Endothelial cell of umbilical vein (primary cell): Measurements from ENCODE around the gene ABLIM2. TPM values are rescaled to one million over a fixed set of nuclear protein-coding genes. Genes with fewer than 3 reads are reported as not detected.

Source experiments
- BruUV-seq: library from RNA; stranded (reverse); fragments of 400-500 nt; replicated peaks from 2 replicates; lab custom pipeline; 2021; lab: Mats Ljungman, UMichigan
- CTCF ChIA-PET: fragments of 300-600, 350-600 bp; sonication (Branson Sonifier 250); formaldehyde crosslinking; loops from one replicate; lab custom pipeline; 2021; ENCODE audit warnings: antibody characterized with exemption, inconsistent platforms; lab: Charles Lee
- POLR2A ChIA-PET: fragments of 300-600, 350-600 bp; sonication (Branson Sonifier 250); formaldehyde crosslinking; loops from one replicate; lab custom pipeline; 2021; ENCODE audit warnings: antibody characterized with exemption, inconsistent platforms; lab: Charles Lee
- DNase-seq: peaks from one replicate; pipeline ENCODE4 v3.0.0-alpha.2; 2011; ENCODE audit warnings: low read depth, low spot score
- FAIRE-seq: peaks from 2 replicates; lab custom pipeline; 2011; peaks lifted over from hg19 to GRCh38; lab: Jason Lieb, UNC
- H2AFZ ChIP-seq: 2 replicates; pipeline ENCODE4 v1.6.0; 2012; ENCODE audit warnings: low read depth, low read length, control low read depth, inconsistent platforms
- H3K27ac ChIP-seq: 2 replicates; pipeline ENCODE4 v1.5.1; 2011; ENCODE audit warnings: low read depth, mild to moderate bottlenecking, control low read depth, low read length, moderate library complexity; ENCODE audit not compliant: insufficient read depth
- H3K27me3 ChIP-seq, 2 experiments: 2 replicates each; pipeline versions ENCODE4 v1.6.0 to v1.6.1; 2011; ENCODE audit warnings: low read length in 2 of 2, mixed read lengths in 1 of 2; ENCODE audit not compliant: control insufficient read depth in 2 of 2, insufficient read depth in 2 of 2
- H3K36me3 ChIP-seq, 2 experiments: 2 replicates in 1 of 2; 3 replicates in 1 of 2; pipeline ENCODE4 v1.5.1; 2011; ENCODE audit warnings: low read length in 2 of 2, mild to moderate bottlenecking in 1 of 2, moderate library complexity in 1 of 2; ENCODE audit not compliant: control insufficient read depth in 2 of 2, insufficient read depth in 2 of 2; ENCODE audit errors: extremely low read depth in 1 of 2
- H3K4me1 ChIP-seq: 3 replicates; pipeline ENCODE4 v1.5.1; 2011; ENCODE audit warnings: mild to moderate bottlenecking, low read length; ENCODE audit not compliant: control insufficient read depth, insufficient read depth; ENCODE audit errors: extremely low read depth
- H3K4me2 ChIP-seq: 2 replicates; pipeline ENCODE4 v1.6.1; 2011; ENCODE audit warnings: low read length, control low read depth, mixed read lengths; ENCODE audit not compliant: insufficient read depth
- H3K4me3 ChIP-seq, 3 experiments: fragments of 200-600 bp in 1 of 3; sonication (generic), shearing (Covaris generic) in 1 of 3; replicated peaks in 1 of 3; 2 replicates each; pipeline ENCODE4 v1.5.1; 2011 to 2016; ENCODE audit warnings: control low read depth in 3 of 3, low read length in 3 of 3, mild to moderate bottlenecking in 2 of 3, inconsistent platforms in 1 of 3, low read depth in 1 of 3, moderate library complexity in 1 of 3; ENCODE audit not compliant: insufficient read depth in 1 of 3
- H3K79me2 ChIP-seq: 2 replicates; pipeline ENCODE4 v1.6.0; 2012; ENCODE audit warnings: low read length, inconsistent platforms; ENCODE audit not compliant: control insufficient read depth, insufficient read depth
- H3K9ac ChIP-seq: replicated peaks from 2 replicates; pipeline ENCODE3; 2011; ENCODE audit warnings: low read length, control low read depth; ENCODE audit not compliant: insufficient read depth; ENCODE audit errors: extremely low read depth
- H3K9me1 ChIP-seq: replicated peaks from 3 replicates; pipeline ENCODE4 v1.6.0; 2011; ENCODE audit warnings: mild to moderate bottlenecking, low read length; ENCODE audit not compliant: control insufficient read depth, insufficient read depth; ENCODE audit errors: extremely low read depth
- H3K9me3 ChIP-seq: replicated peaks from 2 replicates; pipeline ENCODE4 v1.5.1; 2012; ENCODE audit warnings: low read length, inconsistent platforms; ENCODE audit not compliant: control insufficient read depth, insufficient read depth
- H4K20me1 ChIP-seq: replicated peaks from 2 replicates; pipeline ENCODE3; 2011; ENCODE audit warnings: mild to moderate bottlenecking, low read length; ENCODE audit not compliant: control insufficient read depth, insufficient read depth; ENCODE audit errors: extremely low read depth
- CTCF ChIP-seq, 2 donors: IDR thresholded peaks; 1 replicate in 1 of 2; 2 replicates in 1 of 2; pipeline ENCODE4 v1.5.1; 2011; ENCODE audit warnings: low read length in 2 of 2, mild to moderate bottlenecking in 2 of 2, moderate library complexity in 2 of 2, control low read depth in 1 of 2, inconsistent platforms in 1 of 2, low read depth in 1 of 2; ENCODE audit not compliant: insufficient read depth in 1 of 2; ENCODE audit errors: extremely low read depth in 1 of 2
- EZH2 ChIP-seq: IDR thresholded peaks from 2 replicates; pipeline ENCODE4 v1.6.1; 2012; ENCODE audit warnings: borderline replicate concordance, low read depth, mild to moderate bottlenecking, moderate library complexity, low read length, inconsistent platforms; ENCODE audit not compliant: severe bottlenecking
- FOS ChIP-seq: IDR thresholded peaks from 2 replicates; pipeline ENCODE4 v1.6.1; 2011; ENCODE audit warnings: mild to moderate bottlenecking, low read length, moderate library complexity, borderline replicate concordance; ENCODE audit not compliant: insufficient read depth
- GATA2 ChIP-seq: IDR thresholded peaks from 2 replicates; pipeline ENCODE4 v1.7.0; 2011; ENCODE audit warnings: low read depth, mild to moderate bottlenecking, moderate library complexity, mixed read lengths, low read length; ENCODE audit not compliant: insufficient read length, insufficient read depth
- MYC ChIP-seq: IDR thresholded peaks from one replicate; pipeline ENCODE4 v1.6.1; 2011; ENCODE audit warnings: mild to moderate bottlenecking, low read depth, low read length
- POLR2A ChIP-seq: IDR thresholded peaks from 2 replicates; pipeline ENCODE4 v1.6.1; 2012; ENCODE audit warnings: low read depth, mild to moderate bottlenecking, control low read depth, low read length
- dilution Hi-C: fragments of 300-500 bp; cut with MboI; formaldehyde crosslinking; loops from one replicate; pipeline ENCODE4 v1.15.0; 2019; ENCODE audit warnings: low sequenced_read_pairs; ENCODE audit not compliant: extremely low pct_ligation_motif_present
- intact Hi-C: fragments of 100-400 bp; cut with micrococcal nuclease; formaldehyde crosslinking; loops from one replicate; pipeline ENCODE4 v1.10.0; 2022
- polyA plus RNA-seq, 4 experiments: library from polyadenylated mRNA; depleted of rRNA in 3 of 4; stranded (reverse) in 3 of 4; unstranded in 1 of 4; fragments of >200 nt; gene quantifications; 2 replicates each; pipeline versions ENCODE4 v1.2.1 to v1.2.3, GENCODE V29; 2011 to 2012; ENCODE audit warnings: missing spikeins in 1 of 4
- total RNA-seq: library from RNA; stranded (reverse); gene quantifications from 2 replicates; pipeline ENCODE4 v1.2.3, GENCODE V29; 2021

Gene ABLIM2
- total and polyA plus RNA-seq, 2 donors (not counting 3 experiments of a cell fraction or from before 2014, with no cell fraction given) = 0.28 to 0.66 TPM

DNA sequence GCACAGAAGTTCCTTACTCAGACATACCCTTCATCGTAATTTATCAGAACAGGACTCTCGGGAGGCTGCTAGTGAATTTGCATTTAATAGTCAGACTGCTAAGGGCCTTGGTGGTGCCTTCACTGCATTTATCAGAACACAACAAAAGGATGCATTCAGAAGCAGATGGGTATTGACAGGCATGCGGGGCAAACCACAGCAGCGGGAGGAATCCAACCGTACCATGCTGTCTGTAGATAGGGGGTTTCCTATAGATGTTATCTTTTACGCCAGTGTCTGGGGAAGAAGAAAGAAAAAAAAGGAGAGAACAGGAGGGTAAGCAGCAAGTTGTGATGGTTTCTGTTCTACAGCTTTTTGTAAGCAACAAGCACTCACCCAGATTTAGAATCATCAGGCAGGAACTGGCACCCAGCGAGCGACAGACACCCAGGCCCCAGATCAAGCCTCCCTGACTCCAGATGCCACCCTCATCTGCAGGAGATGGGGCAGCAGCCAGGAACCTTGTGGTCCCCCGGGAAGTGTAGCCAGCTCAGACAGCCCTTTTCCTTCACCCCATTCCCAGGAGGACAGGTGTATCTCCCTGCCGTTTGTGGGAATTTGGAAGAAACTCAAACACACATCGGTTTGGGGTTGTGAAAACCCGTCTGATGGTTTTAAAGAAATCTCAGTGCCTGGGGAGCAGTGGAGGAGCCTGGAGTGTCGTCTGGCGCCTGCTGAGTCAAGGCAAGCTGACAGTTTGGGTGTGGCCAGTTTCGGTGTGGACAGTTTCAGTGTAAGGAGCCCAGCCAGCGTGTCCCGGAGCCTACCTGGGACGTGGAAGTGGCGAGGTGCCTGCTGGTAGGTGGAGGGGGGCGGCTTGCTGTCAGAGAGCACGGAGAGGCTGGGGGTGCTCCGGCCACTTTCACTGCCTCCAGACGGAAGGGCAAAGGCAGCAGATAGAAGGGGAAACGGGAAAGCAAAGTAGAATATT, 138.9 kb downstream of the ABLIM2 start:
- CTCF ChIA-PET = no interaction called here
- Histone ChIP-seq H3K79me2 (no peaks in the 10 kb centered on the region), H3K27me3 (peaks cover 0 to 2% of the 10 kb centered on the region in 2 experiments), H3K36me3 (no peaks in the 10 kb centered on the region), H3K9me1 (no peaks in the 10 kb centered on the region), H2AFZ (no peak overlapping the region), H3K4me1 (no peaks in the 10 kb centered on the region), H3K9ac (no peak overlapping the region), H3K4me3 (no peak overlapping the region), H4K20me1 (no peaks in the 10 kb centered on the region), H3K27ac (no peak overlapping the region), H3K9me3 (no peaks in the 10 kb centered on the region), H3K4me2 (no peak overlapping the region)
- TF ChIP-seq EZH2 (no peak), POLR2A (no peak)
- no TSS peak for BruUV-seq
- POLR2A ChIA-PET = no interaction called here
- intact Hi-C loops (no loop called here), dilution Hi-C loops (no loop called here)
- FAIRE-seq = no peak
- DNase-seq = no peak

- peaks cover 0 to 2% of the 10 kb centered on the region in 2 experiments for H3K27me3 ChIP-seq
- no TSS peak for BruUV-seq
- no peak for DNase-seq
- TF ChIP-seq CTCF (IDR thresholded peaks at IDR 0.05; ENCODE audit: extremely low read depth in 1 of 2, insufficient read depth in 1 of 2, low read depth in 1 of 2, low read length in 2 of 2) (no peak), MYC (no peak), GATA2 (no peak), FOS (no peak)
- CTCF ChIA-PET = interaction anchor here (1.0 to 1.1 kb wide), 2 partner anchors 12 to 15 kb away, joined by 3 to 4 read pairs; no protein-coding TSS in a partner anchor
- H3K9me1 ChIP-seq = no peaks in the 10 kb centered on the region
- H3K4me2 ChIP-seq = no peak overlapping the region
- no peaks in the 10 kb centered on the region for H3K79me2 ChIP-seq
- H3K9me3 ChIP-seq = no peaks in the 10 kb centered on the region
- no peak overlapping the region for H2AFZ ChIP-seq
- dilution Hi-C loops = no loop called here
- intact Hi-C loops = no loop called here
- H3K27ac ChIP-seq = no peak overlapping the region
- H3K36me3 ChIP-seq = no peaks in the 10 kb centered on the region
- H4K20me1 ChIP-seq = no peaks in the 10 kb centered on the region
- POLR2A ChIA-PET = no interaction called here
- no peak for FAIRE-seq
- H3K9ac ChIP-seq = no peak overlapping the region
- no peak overlapping the region for H3K4me3 ChIP-seq
- H3K4me1 ChIP-seq = no peaks in the 10 kb centered on the region
These were observed 142.1 kb downstream of the ABLIM2 start for GRCh38 chr4:8016527-8016926.
